ENCODE measurements around the gene THSD7B.

THSD7B gene

DNA sequence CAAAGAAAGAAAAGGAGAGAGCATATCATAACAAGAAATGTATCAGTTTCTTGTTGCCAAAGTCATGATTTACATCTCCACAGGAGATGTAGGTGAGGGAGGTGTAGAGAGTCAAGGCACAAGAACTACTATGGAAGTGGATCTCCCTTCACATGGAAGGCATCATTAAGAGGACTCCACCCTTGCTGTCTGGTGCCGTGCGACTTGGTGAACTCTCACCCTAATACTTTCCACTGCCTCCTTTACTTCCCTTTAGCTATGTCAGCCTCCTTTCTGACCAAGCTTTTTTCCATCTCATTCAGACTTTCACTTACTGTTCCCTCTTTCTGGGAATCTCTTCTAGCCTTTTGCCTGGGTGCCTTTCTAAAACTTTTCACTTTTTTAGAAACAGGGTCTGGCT is 490.0 kb downstream of the THSD7B start:
- DNase-seq (ENCODE audit: low read depth) = no peak
- H3K4me3 ChIP-seq (ENCODE audit: low read depth, low read length) = no peak overlapping the region
- TF ChIP-seq, protein P1, sequence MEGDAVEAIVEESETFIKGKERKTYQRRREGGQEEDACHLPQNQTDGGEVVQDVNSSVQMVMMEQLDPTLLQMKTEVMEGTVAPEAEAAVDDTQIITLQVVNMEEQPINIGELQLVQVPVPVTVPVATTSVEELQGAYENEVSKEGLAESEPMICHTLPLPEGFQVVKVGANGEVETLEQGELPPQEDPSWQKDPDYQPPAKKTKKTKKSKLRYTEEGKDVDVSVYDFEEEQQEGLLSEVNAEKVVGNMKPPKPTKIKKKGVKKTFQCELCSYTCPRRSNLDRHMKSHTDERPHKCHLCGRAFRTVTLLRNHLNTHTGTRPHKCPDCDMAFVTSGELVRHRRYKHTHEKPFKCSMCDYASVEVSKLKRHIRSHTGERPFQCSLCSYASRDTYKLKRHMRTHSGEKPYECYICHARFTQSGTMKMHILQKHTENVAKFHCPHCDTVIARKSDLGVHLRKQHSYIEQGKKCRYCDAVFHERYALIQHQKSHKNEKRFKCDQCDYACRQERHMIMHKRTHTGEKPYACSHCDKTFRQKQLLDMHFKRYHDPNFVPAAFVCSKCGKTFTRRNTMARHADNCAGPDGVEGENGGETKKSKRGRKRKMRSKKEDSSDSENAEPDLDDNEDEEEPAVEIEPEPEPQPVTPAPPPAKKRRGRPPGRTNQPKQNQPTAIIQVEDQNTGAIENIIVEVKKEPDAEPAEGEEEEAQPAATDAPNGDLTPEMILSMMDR (IDR thresholded peaks at IDR 0.05; ENCODE audit: low read depth, low read length, missing control alignments) = no peak

- no peak overlapping the region for H3K4me3 ChIP-seq (ENCODE audit: low read depth, low read length)
- TF ChIP-seq, protein P1 (IDR thresholded peaks at IDR 0.05; ENCODE audit: low read depth, low read length, missing control alignments) = no peak
- DNase-seq (ENCODE audit: low read depth) = no peak
These were observed 490.6 kb downstream of the THSD7B start for GRCh38 chr2:137255990-137256389.

- no peak overlapping the region for H3K4me3 ChIP-seq (ENCODE audit: low read depth, low read length)
- no peak for DNase-seq (ENCODE audit: low read depth)
- TF ChIP-seq, protein P1 (IDR thresholded peaks at IDR 0.05; ENCODE audit: low read depth, low read length, missing control alignments) = no peak
These were observed 496.7 kb downstream of the THSD7B start for GRCh38 chr2:137261881-137262585.

DNA sequence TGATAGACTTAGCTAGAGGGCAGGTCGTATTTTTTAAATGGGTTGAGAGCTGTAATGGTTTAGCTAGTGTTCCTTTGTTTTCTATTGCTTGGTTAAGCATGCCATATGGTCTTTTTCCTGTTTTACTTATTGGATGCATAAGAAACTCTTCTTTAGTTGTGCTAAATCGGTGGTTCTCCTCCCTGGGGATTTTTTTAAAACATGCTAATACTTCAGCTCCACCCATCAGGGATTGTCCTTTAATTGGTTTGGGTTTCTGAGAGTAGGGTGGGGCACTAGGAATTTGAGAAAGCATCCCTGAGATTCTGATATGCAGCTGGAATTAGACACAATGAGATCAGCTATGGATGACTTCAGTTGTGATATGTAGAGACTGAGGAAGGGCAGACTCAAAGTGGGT is 497.2 kb downstream of the THSD7B start:
- TF ChIP-seq, protein P1 (IDR thresholded peaks at IDR 0.05; ENCODE audit: low read depth, low read length, missing control alignments) = no peak
- DNase-seq (ENCODE audit: low read depth) = no peak
- H3K4me3 ChIP-seq (ENCODE audit: low read depth, low read length) = no peak overlapping the region

DNA sequence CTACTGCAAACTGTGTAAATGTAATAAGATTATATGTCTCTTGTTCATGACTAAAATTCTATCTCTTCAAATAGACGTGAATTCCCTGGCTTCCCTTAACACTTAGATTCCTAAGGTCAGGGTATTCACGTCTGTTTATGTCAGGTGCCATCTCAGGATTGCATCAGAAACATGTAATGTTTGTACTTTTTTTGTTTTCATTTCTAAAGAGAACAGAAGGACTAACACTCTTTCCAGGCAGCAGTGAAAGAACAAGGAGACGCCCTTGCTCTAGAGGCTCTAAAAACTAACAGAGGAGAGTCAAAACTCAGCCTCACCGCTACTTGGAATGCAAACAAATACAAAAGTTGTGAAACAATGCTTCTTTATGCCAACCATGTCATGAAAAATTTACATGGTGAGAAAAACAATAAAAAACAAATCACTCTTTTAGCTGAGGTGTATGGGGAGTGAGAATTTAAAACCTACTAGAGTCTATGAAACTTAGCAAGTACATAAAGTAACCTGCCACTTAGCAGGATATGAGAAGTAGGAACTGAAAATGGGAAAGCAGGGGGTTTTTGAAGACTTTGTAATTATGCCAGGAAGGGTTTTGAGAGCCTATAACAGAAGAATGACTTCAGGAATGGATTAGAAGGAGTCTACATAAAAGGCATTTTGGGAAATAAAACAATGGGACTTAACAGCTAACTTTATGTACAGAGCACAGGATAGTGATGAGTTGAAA is 522.7 kb downstream of the THSD7B start:
- TF ChIP-seq, protein P1 (IDR thresholded peaks at IDR 0.05; ENCODE audit: low read depth, low read length, missing control alignments) = no peak
- DNase-seq (ENCODE audit: low read depth) = no peak
- no peak overlapping the region for H3K4me3 ChIP-seq (ENCODE audit: low read depth, low read length)

DNA sequence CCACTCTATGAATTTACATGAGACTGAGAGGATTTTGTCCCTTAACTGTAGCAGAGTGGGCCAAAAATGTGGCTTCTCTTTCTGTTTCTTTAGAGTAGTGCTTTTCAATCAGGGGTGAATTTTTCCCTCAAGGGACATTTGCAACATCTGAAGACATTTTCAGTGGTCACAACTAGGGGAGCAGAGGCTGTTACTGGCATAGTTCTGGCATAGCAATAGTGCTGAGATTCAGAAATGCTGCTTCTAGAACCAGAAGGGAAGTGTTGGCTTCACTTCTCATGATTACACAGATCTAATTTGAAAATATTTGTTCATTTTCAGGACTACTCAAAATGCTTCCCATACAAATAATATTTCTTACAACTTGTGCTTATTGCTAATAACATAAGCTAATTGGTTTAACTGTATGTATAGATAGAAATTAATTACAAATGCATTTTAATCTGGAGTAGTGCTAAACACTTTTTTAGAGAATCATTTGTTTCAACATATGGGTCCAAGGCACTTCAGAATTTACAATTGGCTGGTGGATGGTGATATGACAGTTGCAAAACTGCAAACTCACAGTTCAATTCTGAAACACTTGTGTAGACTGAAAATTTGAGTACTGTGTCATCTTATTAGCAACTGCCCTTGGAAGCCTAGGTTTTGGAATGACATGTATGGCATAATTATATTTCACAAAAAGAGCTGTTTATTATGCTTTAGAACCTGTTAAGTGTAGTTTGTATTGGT is 526.7 kb downstream of the THSD7B start:
- H3K4me3 ChIP-seq (ENCODE audit: low read depth, low read length) = no peak overlapping the region
- TF ChIP-seq, protein P1 (IDR thresholded peaks at IDR 0.05; ENCODE audit: low read depth, low read length, missing control alignments) = no peak

More for the DNA sequence above, 526.7 kb downstream of the THSD7B start:
- no peak for DNase-seq (ENCODE audit: low read depth)

Data from GM12864 (cell line).